Measurements from ENCODE around the gene SERPIND1. TPM values are rescaled to one million over a fixed set of nuclear protein-coding genes. Genes with fewer than 3 reads are reported as not detected.

SERPIND1 gene
- total RNA-seq, 6 donors from 2014 or later, result 0.57 to 2.6 (median 0.76) TPM; not detected in 2

GRCh38 chr22:20796731-20797130, 22.8 kb downstream of the SERPIND1 start:
- TF ChIP-seq POLR2AphosphoS5 (IDR thresholded peaks at IDR 0.05), result no peak
- TF ChIP-seq EP300 (IDR thresholded peaks at IDR 0.05), result no peak
- TF ChIP-seq CTCF (IDR thresholded peaks at IDR 0.05), result no peak
- no peak for TF ChIP-seq POLR2A (IDR thresholded peaks at IDR 0.05)
- H3K36me3 ChIP-seq, result peaks cover 39 to 93% (median 78%) of the 10 kb centered on the region in 4 donors
- no peaks in the 10 kb centered on the region for H3K4me1 ChIP-seq
- DNase-seq, result no peak
- no peak overlapping the region for H3K4me3 ChIP-seq
- no peak for ATAC-seq (ENCODE audit: low FRiP score in 2 of 2)
- H3K9me3 ChIP-seq, result no peaks in the 10 kb centered on the region
- no peak overlapping the region for H3K27ac ChIP-seq
- 94% methylated on average over 8 of the region's 8 CpGs for WGBS, 2 donors
- H3K27me3 ChIP-seq, result no peaks in the 10 kb centered on the region

GRCh38 chr22:20798218-20798617, 24.3 kb downstream of the SERPIND1 start:
- Histone ChIP-seq H3K27ac (no peak overlapping the region), H3K4me3 (no peak overlapping the region), H3K27me3 (no peaks in the 10 kb centered on the region), H3K4me1 (no peaks in the 10 kb centered on the region), H3K36me3 (peaks cover 49 to 94% (median 83%) of the 10 kb centered on the region in 4 donors), H3K9me3 (no peaks in the 10 kb centered on the region)
- no peak for ATAC-seq (ENCODE audit: low FRiP score in 2 of 2)
- TF ChIP-seq POLR2A (IDR thresholded peaks at IDR 0.05), result no peak
- no peak for TF ChIP-seq EP300 (IDR thresholded peaks at IDR 0.05)
- TF ChIP-seq CTCF (IDR thresholded peaks at IDR 0.05), result no peak
- TF ChIP-seq POLR2AphosphoS5 (IDR thresholded peaks at IDR 0.05), result no peak
- 85 to 93% methylated on average over 3 to 5 of the region's 5 CpGs for WGBS, 2 donors
- DNase-seq, result no peak

GRCh38 chr22:20798974-20799373, 25.1 kb downstream of the SERPIND1 start:
- Histone ChIP-seq H3K4me1 (no peaks in the 10 kb centered on the region), H3K9me3 (no peaks in the 10 kb centered on the region), H3K36me3 (peaks cover 52 to 99% (median 89%) of the 10 kb centered on the region in 4 donors), H3K4me3 (no peak overlapping the region), H3K27ac (no peak overlapping the region), H3K27me3 (no peaks in the 10 kb centered on the region)
- DNase-seq, result no peak
- WGBS, 2 donors, result 93 to 95% methylated on average over 7 to 10 of the region's 10 CpGs
- no peak for ATAC-seq (ENCODE audit: low FRiP score in 2 of 2)
- TF ChIP-seq EP300 (IDR thresholded peaks at IDR 0.05), result no peak
- TF ChIP-seq POLR2A (IDR thresholded peaks at IDR 0.05), result no peak
- TF ChIP-seq POLR2AphosphoS5 (IDR thresholded peaks at IDR 0.05), result no peak
- TF ChIP-seq CTCF (IDR thresholded peaks at IDR 0.05), result no peak

- Histone ChIP-seq H3K9me3 (no peaks in the 10 kb centered on the region), H3K4me1 (no peaks in the 10 kb centered on the region), H3K27ac (no peak overlapping the region), H3K4me3 (no peak overlapping the region), H3K36me3 (peaks cover 56 to 99% (median 90%) of the 10 kb centered on the region in 4 donors), H3K27me3 (no peaks in the 10 kb centered on the region)
- ATAC-seq (ENCODE audit: low FRiP score in 2 of 2) (no peak), DNase-seq (no peak)
- TF ChIP-seq POLR2AphosphoS5 (IDR thresholded peaks at IDR 0.05), result no peak
- no peak for TF ChIP-seq EP300 (IDR thresholded peaks at IDR 0.05)
- TF ChIP-seq POLR2A (IDR thresholded peaks at IDR 0.05), result no peak
- no peak for TF ChIP-seq CTCF (IDR thresholded peaks at IDR 0.05)
- WGBS, 2 donors, result 89% methylated on average over 7 to 8 of the region's 8 CpGs
Observed at GRCh38 chr22:20799449-20799848, 25.5 kb downstream of the SERPIND1 start.

- Histone ChIP-seq H3K4me3 (no peak overlapping the region), H3K36me3 (peaks cover 67 to 100% (median 93%) of the 10 kb centered on the region in 4 donors), H3K4me1 (no peaks in the 10 kb centered on the region), H3K9me3 (no peaks in the 10 kb centered on the region), H3K27ac (no peak overlapping the region), H3K27me3 (no peaks in the 10 kb centered on the region)
- ATAC-seq (ENCODE audit: low FRiP score in 2 of 2) (no peak), DNase-seq (no peak)
- 76 to 79% methylated on average over 6 of the region's 6 CpGs for WGBS, 2 donors
- TF ChIP-seq POLR2AphosphoS5 (IDR thresholded peaks at IDR 0.05) (no peak), EP300 (IDR thresholded peaks at IDR 0.05) (no peak)
Observed at GRCh38 chr22:20802452-20802851, 28.5 kb downstream of the SERPIND1 start.

All from upper lobe of left lung (tissue), 6 donors.